Adrenal gland (tissue), 12 donors: Measurements from ENCODE around the gene KCNG4. TPM values are rescaled to one million over a fixed set of nuclear protein-coding genes. Genes with fewer than 3 reads are reported as not detected.
A peak's percentile ranks its signal among the peaks of the same experiment; 100 is the strongest.

ENCODE experiments used
- DNase-seq, 7 donors: peaks; one replicate each; pipeline ENCODE4 v3.0.0-alpha.2; 2019 to 2020
- H3K27ac ChIP-seq, 5 donors: fragments of 200-600 bp; sonication (generic) in 4 of 5; 1 replicate in 3 of 5; 2 replicates in 2 of 5; pipeline versions ENCODE4 v1.5.1 to v1.8.0; 2016 to 2020; ENCODE audit warnings: mild to moderate bottlenecking in 1 of 5
- H3K27me3 ChIP-seq: fragments of 200-600 bp; 2 replicates; pipeline ENCODE4 v1.8.0; 2021
- H3K36me3 ChIP-seq, 2 donors: fragments of 200-600 bp; replicated peaks in 1 of 2; 1 replicate in 1 of 2; 2 replicates in 1 of 2; pipeline versions ENCODE4 v1.5.1 to v1.8.0; 2018 to 2022
- H3K4me1 ChIP-seq, 2 donors: fragments of 200-600 bp; replicated peaks in 1 of 2; 1 replicate in 1 of 2; 2 replicates in 1 of 2; pipeline versions ENCODE4 v1.5.1 to v1.8.0; 2018 to 2021
- H3K4me3 ChIP-seq, 4 donors: fragments of 200-600 bp; sonication (generic) in 3 of 4; one replicate each; pipeline ENCODE4 v1.5.1; 2016 to 2018
- H3K9me3 ChIP-seq, 3 donors: fragments of 200-600 bp; sonication (generic) in 1 of 3; replicated peaks in 1 of 3; 1 replicate in 2 of 3; 2 replicates in 1 of 3; pipeline versions ENCODE4 v1.5.1 to v1.8.0; 2016 to 2021
- CTCF ChIP-seq, 6 experiments: fragments of 450-650 bp in 4 of 6; fragments of 200-600 bp in 2 of 6; sonication (generic) in 1 of 6; IDR thresholded peaks; 1 replicate in 5 of 6; 2 replicates in 1 of 6; pipeline versions ENCODE4 v1.5.1 to v1.8.0; 2016 to 2021; ENCODE audit warnings: antibody characterized with exemption in 6 of 6, mild to moderate bottlenecking in 2 of 6, moderate library complexity in 1 of 6
- POLR2A ChIP-seq, 2 donors: fragments of 450-650 bp; IDR thresholded peaks; one replicate each; pipeline ENCODE4 v1.6.1; 2017; ENCODE audit warnings: antibody characterized with exemption in 2 of 2, mild to moderate bottlenecking in 2 of 2, moderate library complexity in 1 of 2
- WGBS, 4 donors: extraction: QIAGEN DNeasy Blood & Tissue Kit in 2 of 4; methylation state at CpG; one replicate each; pipeline versions ENCODE4 v1.1.5 to v1.1.7; 2013 to 2017; 5-methylcytosine and 5-hydroxymethylcytosine counted together
- intact Hi-C, 2 donors: fragments of 100-400 bp; cut with DNase I; formaldehyde crosslinking; loops; one replicate each; pipeline versions ENCODE4 v1.14.1 to v1.15.0; 2022 to 2023
- polyA plus RNA-seq, 3 donors: library from polyadenylated mRNA; stranded (reverse); fragments of 200-250 nt in 2 of 3; fragments of 350-450 nt in 1 of 3; fragmentation: Illumina TruSeq in 1 of 3; extraction: RNeasy Lipid Tissue Mini Kit (QIAGEN cat#74804) in 1 of 3; gene quantifications; one replicate each; pipeline ENCODE4 v1.2.3, GENCODE V29; 2013 to 2014
- total RNA-seq, 9 donors: library from RNA; depleted of rRNA in 4 of 9; stranded (reverse); fragments of >200 nt in 4 of 9; fragments of 120-200 nt in 1 of 9; fragmentation: NEBNext Ultra II Directional in 1 of 9; extraction: Animal tissue kit (Norgen Biotek cat#: 25700) in 1 of 9; gene quantifications; one replicate each; pipeline versions ENCODE4 v1.1.0 to v1.2.4, GENCODE V29; 2013 to 2023
- donor health status: healthy with polysubstance abuse.
- donor health status: Bipolar disorder and iron deficiency.
- donor health status: DM: yes; HTN: yes; CAD: no.
- donor health status: DM: no; HTN: no; CAD: no.
- donor health status: DM: no; HTN: no; CAD: no.
- donor health status: DM: yes; HTN: yes; CAD: no.

Gene KCNG4
- total and polyA plus RNA-seq, 12 donors: under 0.01 to 1.3 (median 0.36) TPM; not detected in 4

DNA sequence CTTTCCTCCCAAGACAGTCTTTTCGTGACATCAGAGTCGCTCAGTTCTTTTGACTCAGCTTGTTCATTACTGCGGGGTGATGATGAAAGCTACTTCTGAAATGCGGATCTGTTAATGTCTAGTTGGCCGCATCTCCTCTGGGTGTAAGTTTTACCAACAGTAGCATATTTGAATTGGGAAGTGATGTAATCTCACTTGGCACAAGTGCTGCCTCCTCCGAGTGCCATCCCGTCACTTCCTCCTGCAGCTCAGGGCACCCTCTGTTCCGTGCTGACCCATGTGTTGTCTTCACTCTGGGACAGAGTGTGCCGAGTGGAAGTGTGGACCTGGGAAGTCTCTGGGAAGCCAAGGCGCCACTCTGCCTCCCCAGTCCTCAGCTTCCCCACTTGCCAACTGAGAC, 40.0 kb downstream of the KCNG4 start:
- intact Hi-C loops: no loop called here
- 64 to 85% (median 72%) methylated on average over 10 of the region's 10 CpGs for WGBS, 4 donors

GRCh38 chr16:84199097-84199496, 40.7 kb downstream of the KCNG4 start:
- intact Hi-C loops: no loop called here
- Histone ChIP-seq H3K4me1 (no peaks in the 10 kb centered on the region), H3K9me3 (no peaks in the 10 kb centered on the region), H3K27me3 (no peaks in the 10 kb centered on the region), H3K36me3 (no peaks in the 10 kb centered on the region), H3K27ac (no peak overlapping the region), H3K4me3 (no peak overlapping the region)
- TF ChIP-seq CTCF (IDR thresholded peaks at IDR 0.05) (no peak), POLR2A (IDR thresholded peaks at IDR 0.05) (no peak)
- 58 to 72% (median 64%) methylated on average over 13 of the region's 13 CpGs for WGBS, 4 donors
- no peak for DNase-seq

More for the DNA sequence above, 40.0 kb downstream of the KCNG4 start:
- H3K4me1 ChIP-seq: no peaks in the 10 kb centered on the region
- H3K9me3 ChIP-seq: no peaks in the 10 kb centered on the region
- peak in 5 of 7 donors; percentile 42 to 68 (median 55) for DNase-seq
- no peaks in the 10 kb centered on the region for H3K27me3 ChIP-seq
- H3K27ac ChIP-seq: peak overlapping the region in 1 of 5 donors; percentile 73
- H3K4me3 ChIP-seq: no peak overlapping the region
- H3K36me3 ChIP-seq: no peaks in the 10 kb centered on the region
- no peak for TF ChIP-seq CTCF (IDR thresholded peaks at IDR 0.05)
- TF ChIP-seq POLR2A (IDR thresholded peaks at IDR 0.05): no peak

- Histone ChIP-seq H3K4me1 (no peaks in the 10 kb centered on the region), H3K27me3 (no peaks in the 10 kb centered on the region), H3K4me3 (no peak overlapping the region), H3K36me3 (no peaks in the 10 kb centered on the region), H3K27ac (no peak overlapping the region), H3K9me3 (no peaks in the 10 kb centered on the region)
- intact Hi-C loops: no loop called here
- WGBS, 4 donors: 66 to 77% (median 76%) methylated on average over 10 of the region's 10 CpGs
- no peak for DNase-seq
- TF ChIP-seq CTCF (IDR thresholded peaks at IDR 0.05) (no peak), POLR2A (IDR thresholded peaks at IDR 0.05) (no peak)
Measured at GRCh38 chr16:84198401-84198800, 41.4 kb downstream of the KCNG4 start.

DNA sequence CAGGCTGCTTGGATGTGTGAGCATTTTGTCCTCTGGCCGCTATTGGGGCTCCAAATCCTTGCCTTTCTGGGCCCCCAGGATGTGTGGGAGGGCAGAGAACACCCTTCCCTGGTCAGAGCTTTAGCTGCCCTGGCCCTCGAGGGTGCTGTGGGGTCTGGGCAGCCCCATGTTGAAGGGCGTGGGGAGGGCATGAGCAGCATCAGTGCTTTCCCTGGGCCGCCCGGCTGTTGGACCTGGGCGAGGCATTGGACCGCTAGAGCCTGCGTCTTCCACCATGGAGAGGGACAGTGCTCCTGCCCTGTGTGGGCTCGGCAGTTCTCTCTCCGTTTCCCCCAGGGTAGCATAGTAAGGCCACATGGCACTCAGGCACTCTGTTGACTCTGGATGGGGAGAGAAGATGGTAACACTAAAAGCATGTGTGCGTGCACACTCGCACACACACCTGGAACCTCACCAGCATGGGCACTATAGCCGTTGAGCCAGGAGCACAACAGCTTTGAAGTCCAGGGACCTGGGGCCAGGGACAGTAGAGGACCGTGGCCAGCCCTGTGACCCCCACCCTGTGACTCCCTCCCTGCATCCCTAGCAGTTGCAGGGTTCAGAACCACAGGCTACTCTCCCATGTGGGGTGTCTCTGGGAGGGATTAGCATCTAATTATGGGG, 42.2 kb downstream of the KCNG4 start:
- whole genome bisulfite sequencing, 4 donors: 92 to 94% (median 93%) methylated on average over 10 to 14 of the region's 14 CpGs
- intact Hi-C loops: no loop called here
- Histone ChIP-seq H3K4me1 (no peaks in the 10 kb centered on the region), H3K27me3 (no peaks in the 10 kb centered on the region), H3K9me3 (no peaks in the 10 kb centered on the region), H3K27ac (no peak overlapping the region), H3K36me3 (no peaks in the 10 kb centered on the region), H3K4me3 (no peak overlapping the region)
- DNase-seq: no peak
- TF ChIP-seq CTCF (IDR thresholded peaks at IDR 0.05) (no peak), POLR2A (IDR thresholded peaks at IDR 0.05) (no peak)
